GM19438 (cell line): Measurements from ENCODE around the gene BCR.

Source experiments
- ATAC-seq: cut with Tn5 transposase; IDR thresholded peaks from one replicate; pipeline ENCODE4 v1.9.1; 2021; ENCODE audit warnings: low read depth; ENCODE audit not compliant: unreplicated experiment

The BCR gene

DNA sequence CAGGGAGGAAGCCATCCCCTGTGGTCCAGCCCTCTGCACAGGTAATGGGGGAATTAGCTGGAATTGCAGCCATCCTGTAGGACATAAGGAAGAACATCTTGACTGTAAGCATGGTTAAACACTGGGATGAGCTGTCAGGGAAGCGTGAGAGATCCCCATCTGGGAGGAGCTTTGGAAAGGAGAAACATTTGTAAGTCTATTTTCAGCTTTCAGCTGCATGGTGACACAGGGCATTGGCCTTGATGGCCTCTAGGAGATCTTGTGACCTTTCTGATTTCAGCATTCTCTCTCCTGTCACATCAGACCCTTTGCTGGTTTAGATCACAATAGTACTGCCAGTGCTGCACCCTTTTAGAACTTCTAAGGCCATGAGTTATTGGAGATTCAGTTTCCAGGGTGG is 47.1 kb downstream of the BCR start:
- no peak for ATAC-seq

DNA sequence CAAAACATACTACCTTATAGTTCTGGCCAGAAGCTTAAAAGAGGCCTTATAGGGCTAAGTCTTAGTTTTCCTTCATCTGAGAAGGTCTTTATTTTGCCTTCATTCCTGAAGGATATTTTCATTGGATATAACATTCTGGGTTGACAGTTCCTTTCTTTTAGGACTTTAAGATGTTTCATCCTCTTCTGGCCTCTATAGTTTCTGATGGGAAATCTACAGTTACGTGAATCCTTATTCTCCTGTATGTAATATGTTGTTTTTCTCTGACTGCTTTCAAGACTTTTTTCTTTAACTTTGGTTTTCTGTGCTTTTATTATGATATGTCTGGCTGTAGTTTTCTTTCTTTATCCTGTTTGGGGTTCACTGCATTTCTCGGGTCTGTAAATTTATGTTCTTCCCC is 48.2 kb downstream of the BCR start:
- ATAC-seq = no peak

DNA sequence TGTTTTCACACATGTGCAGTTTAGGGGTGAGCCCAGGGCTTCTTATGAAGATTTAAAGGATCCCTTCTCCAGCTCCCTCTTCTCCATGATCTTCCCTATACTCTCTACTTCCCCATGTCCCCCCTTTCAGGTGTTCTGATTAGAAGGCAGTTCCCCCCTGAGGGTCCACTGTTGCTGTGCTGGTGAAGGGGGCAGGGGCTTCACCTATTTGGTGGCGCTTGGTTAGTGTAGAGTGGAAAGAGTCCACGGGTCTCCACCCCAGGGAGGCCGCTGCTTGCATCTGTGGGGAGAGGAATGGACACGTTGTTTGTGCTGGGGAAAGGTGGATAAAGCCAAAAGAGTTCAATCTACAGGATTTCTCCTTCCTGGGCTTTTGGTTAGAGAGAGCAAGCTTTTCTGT is 49.3 kb downstream of the BCR start:
- ATAC-seq = no peak

DNA sequence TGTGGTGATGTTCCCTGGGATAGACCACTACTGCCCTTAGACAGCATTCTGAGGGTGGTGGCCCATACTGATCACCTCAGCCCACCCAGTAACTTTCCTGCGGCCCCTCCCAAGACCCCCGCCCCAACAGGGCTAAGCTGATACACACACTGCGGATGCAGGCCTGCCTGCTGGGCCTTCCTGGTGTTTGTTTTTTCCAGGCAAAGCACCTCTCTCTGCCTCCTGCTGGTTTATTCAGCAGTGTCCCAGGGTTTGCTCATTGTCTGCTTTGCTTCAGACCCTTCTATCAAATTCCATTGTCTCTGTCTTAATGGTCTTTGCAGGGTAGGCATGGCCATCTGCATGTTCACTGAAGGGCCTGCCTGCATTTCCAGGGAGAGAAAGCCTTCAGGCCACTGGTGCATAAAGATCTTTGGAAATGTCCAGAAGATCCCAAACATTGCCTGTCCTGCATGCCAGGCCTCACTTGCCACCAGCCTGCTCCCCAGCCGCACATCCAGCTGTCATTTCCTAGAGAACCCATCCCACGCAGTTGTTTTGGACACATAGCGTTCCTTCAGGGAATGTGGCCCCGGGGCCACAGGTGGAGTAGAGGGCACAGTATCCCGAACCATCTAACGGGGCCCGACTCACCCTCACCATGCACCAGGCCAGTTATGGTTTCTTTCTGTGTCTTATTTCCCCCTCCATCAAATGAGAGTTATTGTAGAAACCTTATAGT is 50.2 kb downstream of the BCR start:
- no peak for ATAC-seq

DNA sequence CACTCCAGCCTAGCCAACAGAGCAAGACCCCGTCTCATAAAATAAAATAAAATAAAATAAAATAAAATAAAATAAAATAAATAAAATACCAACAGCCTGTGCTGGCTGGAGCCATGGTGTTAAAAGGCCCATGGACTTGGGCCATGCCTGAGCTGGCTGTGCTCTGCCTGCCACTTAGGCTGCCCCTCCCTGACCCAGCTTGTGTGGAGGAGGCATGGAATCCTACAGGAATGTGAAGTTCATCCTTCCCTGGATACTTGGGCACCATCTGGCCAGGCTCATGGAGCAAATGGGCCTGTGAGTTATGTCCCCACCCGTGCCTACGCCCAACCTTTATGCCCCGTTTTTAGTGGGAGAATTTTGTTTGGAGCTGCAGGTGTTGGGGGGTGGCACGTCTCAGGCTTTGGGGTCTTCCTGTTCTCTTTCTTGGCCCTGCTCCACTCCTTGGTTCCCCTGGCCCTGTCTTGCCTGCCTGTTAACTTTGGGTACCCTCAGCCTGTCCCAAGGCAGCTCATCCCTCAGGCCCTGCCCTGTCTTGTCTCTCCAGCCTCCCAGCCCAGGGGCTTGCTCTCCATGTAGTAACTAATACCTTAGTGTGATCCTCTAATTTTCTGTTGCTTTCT is 51.3 kb downstream of the BCR start:
- no peak for ATAC-seq

DNA sequence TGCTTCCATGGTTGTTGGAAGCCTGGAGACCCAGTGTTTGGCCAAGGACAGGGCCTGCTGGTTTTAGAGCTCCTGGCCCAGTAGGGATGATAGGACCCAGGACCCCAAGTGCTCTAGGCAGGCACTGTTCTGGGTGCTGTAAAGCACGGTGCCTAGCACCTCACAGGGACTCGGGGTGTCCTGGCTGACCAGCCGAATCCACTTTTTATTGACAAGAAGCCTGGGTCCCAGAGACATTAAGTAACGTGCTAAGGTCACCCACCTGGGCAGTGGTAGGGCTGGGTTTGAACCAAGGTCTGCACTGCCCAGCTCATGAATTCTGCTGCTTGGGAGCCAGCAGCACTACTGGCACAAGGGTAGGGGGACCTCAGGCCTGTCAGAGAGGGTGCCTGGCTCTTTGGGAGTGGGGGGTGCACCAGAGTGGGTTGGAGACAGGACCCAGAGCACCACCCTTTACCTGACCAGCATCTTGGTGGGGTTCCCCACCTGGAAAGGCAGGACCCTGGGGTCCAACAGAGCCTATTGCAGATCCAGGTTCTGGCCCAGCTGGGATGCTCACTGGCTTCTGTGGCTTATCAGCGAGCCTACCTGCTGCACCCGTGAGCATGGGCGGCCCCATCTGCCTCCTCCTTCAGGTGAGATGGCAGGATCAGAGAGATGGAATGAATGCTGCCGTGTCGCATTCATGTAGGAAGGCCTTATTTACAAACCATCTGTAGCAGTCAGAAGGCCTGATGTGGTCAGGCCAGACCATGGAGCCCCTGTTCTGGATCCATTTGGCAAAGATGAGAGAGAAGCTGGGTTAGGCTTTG is 52.0 kb downstream of the BCR start:
- ATAC-seq = no peak

DNA sequence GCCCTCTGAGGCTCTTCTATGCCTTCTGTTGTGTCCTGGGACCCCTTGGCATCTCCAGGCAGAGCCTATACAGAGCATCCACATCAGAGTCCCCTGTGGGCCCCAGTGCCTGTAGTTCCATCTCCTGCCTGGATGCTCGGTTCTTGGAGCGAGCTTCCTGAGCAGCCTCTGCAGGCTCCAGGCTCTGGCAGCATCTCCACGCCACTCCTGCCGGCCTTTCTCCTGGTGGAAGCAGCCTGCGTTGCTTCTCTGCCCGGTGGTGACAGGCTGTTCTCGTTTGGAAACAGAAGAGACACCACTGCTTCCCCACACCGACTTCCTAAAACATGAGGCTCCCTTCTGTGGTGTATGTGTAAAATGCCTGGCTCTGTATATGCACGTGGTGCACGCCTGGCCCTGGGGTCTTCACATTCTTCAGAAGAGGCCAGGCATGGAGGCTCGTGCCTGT is 52.8 kb downstream of the BCR start:
- no peak for ATAC-seq

DNA sequence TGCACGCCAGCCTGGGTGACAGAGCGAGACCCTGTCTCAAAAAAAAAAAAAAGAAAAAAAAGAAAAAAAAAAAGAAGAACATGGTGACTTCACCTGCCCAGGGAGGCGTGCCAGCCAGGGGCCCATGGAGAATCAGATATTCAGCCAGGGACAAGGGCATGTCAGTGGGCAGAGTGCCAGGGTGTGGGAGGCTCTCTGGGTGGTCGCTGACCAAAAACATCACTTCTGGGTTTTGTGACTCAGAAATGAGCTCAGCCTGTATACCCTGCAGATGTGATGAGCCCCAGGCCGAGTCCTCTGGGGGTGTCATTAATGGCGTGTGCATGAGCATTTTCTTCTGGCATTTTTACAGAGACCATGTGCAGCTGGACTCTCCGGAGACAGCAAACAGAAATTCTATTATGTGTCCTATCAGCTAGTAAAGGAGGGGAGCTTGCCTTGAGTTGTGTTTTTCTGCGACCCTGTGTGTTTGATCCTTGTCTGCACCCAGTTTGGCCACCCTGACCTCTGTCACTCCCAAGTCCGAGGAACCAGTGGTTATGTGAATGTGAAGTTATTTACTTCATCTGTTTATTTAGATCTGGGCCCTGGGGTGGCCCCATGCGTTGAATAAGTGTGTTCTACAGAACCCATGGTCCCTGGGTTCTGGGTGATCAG is 53.6 kb downstream of the BCR start:
- ATAC-seq = no peak

DNA sequence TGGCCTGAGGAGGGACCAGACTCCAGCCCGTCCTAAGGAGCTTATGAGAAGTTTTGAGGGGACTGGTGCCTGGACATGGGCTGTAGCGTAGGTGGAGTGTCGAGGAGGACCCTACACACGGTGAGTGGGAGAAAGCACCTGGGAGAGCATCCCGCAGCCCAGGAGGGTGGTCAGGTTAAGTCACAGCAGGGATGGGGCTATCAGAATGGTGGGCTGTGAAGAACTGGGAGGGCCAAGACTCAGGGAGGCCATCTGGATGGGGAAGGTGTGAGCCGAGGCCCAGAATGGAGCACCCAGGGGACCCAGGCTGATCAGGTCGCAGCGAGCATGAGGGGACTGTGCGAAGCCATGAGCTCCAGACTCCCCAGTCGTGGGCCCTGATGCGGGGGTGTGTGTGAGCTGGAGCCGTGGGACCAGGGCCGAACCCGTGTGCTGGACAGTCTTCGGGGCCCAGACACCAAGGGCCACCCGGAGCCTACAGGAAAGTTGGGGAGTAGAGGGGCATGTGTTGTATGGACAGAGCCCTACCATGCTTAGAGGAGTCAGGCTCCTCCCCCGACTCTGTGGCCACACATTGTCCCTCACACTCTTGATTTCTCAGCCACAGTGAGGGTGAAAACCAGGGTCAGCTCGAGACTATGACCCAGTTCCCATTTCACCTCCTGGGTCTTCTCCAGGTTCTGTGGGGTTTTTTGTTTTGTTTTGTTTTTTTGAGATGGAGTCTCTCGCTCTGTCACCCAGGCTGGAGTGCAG is 54.3 kb downstream of the BCR start:
- ATAC-seq = no peak

DNA sequence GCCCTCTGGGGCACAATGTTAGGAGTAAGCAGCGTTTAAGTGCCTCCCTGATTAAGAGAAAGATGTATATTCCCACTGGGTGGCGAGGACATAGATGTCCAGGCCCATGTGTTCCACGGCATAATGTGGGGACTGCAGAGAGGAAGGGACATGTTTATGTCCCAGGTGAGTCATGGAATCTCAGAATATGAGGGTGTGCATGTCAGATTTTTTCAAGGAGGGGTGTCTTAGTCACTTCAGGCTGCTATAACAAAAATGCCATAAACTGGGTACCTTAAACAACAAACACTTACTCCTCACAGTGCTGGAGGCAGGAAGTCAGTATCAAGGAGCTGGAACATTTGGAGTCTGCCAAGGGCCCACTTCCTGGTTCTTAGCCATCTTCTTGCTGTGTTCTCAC is 55.1 kb downstream of the BCR start:
- ATAC-seq = no peak

DNA sequence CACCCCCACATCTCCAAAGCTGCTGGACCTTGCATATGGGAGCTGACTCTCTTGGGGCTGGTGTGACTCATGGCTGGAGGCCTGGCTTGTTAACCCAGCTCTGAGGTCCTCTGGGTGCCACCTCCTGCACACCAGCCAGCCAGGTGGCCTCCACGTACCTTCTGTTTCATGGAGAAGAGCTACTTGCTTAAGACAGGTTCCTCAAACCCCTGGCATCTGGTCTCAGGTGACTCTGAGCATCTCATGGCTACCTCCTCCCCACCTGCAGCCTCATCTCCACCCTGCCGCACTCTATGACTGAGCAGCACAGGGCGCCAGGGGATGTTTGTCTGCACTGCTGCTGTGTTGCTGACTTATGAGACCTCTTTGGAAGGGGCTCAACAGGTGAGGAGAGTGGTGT is 55.7 kb downstream of the BCR start:
- no peak for ATAC-seq

DNA sequence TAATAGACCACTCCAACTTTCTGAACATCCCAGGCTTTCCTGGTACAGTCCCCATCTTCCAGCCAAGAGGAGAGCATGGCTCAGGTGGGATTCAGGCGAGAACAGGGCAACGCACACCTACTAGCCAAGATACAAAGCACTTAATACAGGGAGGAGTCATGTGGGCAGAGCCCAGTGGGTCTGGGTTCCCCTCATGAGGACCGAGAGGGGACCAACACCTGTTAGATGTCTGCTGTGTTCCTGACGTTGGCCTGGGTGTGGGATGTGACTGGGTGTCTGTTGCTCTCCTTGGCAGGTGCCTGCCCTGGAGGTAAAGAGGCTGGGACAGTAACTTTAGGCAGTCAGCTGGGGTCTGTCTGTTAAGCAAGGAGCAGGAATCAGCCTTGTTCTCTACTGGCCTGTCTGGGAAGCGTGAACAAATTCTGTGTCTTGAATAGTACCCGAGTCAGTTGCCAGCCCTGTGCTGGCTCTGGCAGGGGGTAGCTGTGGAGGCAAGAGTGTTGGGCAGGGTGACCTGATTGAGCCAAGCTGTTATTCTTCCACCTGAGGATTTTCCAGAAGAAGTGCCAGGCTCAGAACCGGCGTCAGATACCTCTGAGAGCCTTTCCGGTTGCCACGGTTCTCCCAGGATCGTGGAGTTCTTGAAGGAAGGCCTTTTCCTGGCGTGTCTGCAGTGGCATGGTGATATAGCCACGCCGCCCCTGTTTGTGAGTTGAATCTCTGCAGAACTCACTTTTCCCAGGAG is 56.3 kb downstream of the BCR start:
- ATAC-seq = no peak

DNA sequence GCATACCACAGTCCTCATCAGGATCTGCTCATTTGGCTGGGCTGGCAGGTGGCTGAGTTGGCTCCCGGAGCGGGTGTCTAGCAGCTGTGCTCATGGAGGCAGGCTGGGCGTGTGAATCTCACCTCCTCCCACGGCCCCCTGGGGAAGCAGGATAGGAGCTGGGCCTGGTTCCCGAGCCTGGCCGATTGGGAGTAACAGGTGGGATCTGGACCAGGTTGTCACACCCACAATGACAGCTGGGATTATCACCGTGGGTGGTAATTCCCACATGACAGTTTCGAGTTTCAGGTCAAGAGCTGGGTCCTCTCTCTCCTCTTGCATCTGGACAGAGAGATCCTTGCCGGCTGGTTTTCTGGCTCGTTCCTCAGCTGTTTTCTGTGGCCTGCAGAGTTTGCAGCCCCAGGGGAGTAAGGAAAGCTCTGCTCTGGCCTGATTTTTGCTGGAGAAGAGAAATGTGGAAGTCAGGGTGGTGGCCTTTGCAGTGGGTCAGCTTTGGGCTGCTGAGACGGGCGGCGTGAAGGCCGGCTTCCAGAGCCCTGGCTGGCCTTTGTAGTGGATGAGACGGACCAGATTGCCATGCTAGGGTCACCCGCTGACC is 57.0 kb downstream of the BCR start:
- no peak for ATAC-seq

DNA sequence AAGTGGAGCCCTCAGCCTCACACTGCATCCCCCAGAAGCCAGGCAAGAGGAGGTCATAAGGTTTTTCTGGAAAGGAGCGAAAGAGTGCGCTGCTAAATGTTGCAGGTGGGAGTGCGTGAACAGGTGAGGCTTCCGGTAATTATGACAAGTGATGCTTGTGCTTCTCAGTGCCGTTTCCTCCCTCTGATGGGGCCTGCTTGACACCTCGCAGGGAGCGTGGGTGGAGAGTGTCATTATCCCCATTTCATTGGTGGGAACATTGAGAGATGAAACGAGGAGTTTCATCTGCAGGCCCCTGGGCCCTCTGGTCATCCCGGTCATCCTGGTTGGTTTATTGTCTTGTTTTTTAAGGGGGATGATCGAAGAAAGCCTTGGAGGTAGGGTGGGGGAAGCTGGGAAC is 57.5 kb downstream of the BCR start:
- ATAC-seq = no peak

DNA sequence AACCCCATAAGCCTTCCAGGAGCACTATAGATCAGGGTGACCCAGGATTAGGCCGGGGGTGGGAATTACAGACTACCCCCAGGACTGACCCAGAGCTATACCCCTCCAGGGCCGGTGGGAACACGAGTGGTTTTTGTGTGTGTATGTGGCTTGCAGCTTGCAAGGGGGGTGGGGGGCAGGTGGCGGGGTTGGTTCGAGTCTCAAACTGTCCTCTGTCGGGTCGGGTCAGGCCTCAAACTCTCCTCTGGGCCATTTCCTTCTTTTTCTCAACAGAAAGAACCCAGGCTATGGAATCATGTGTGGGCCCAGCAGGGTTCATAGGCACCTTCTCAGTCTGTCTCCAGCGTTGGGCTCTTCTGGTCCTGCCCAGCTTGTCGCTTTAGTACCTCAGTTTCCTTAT is 58.4 kb downstream of the BCR start:
- no peak for ATAC-seq

DNA sequence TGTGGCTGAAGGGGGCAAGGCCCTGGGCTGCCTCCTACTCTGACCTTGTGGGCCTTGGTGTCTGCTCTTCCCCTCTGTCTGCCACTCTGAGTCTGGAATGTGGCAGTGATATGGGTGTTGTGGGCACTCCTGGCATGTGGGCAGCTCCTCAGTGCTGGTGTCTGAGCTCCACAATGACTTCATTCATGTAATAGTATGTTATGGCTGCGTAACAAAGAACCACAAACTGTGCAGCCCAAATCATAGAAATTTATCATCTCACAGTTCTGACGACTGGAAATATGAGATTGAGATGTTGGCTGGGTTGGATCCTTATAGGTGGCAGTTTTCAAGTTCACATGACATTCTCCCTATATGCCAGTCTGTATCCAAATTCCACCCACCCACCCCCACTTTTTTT is 59.1 kb downstream of the BCR start:
- no peak for ATAC-seq

DNA sequence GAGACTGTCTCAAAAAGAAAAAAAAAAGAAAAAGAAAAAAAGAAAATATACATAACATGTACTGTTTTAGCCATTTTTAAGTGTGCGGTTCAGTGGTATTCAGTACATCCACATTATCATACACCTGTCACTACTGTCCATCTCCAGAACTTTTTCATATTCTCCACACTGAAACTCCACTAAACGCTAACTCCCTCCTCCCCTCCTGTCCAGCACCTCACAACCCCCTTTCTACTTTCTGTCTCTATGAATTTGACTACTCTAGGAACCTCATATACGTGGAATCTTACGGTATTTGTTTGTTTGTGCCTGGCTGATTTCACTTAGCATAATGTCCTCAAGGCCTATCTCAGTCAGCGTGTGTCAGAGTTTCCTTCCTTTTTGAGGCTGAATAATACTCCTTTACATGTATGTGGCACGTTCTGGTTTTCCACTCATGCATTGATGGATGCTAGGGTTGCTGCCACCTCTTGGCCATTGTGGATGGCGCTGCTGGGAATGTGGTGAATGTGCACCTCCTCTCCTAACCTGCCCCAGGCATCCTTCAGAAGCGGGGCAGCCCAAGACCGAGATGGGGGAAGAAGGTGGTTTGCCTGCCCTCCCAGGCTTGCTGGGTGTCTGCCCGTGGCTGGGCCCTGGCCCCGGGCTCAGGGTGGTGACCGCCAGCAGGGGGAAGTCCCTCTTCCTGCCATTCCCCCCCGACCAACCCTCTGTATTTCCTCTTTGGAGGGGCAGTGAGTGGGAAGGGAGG is 60.5 kb downstream of the BCR start:
- ATAC-seq = no peak

DNA sequence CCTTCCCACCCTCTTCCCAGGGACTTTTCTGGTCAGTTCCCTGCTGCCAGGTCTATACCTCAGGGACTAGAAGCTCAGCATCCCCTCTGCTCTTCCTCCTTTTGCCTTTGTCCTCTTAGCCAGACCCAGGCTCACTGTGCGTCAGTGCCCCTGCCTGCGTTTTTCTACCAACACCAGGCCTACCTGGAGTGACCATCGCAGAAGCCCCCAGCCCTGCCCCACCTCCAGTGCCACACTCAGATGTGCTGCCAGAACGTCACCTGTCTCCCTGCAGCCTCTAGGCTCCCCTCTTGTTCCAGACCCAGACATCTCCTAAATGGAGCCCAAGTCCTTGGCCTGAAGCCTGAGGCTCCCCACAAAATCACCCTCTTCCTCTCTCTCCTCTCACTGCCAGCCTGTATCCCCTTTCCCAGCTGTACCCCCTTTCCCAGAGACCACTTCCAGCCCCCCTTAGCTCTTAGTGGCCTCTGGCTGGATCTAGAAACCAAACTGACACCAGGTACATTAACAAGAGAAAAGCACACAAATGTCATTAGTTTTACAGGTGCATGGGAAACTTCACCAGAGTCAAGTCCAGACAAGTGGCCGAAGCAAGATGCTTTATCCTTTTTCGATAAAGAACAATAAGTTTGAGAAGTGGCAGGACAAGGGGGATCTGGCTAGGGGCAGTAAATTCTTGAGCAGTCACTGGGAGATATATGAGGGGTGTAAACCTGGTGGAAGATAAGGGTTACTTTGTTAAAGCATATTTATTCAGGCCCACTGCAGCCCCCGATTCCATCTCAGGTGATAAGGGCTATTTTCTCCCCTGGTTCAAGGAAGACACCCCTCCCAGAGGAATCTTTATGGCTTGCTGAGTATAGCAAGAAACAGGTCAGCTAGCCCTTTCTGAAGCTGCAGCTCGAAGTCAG is 61.5 kb downstream of the BCR start:
- no peak for ATAC-seq
